Epithelial cell of prostate (primary cell): ENCODE data around the gene CPSF3.
A peak's percentile ranks its signal among the peaks of the same experiment; 100 is the strongest.
"Not testable (repeated sequence)": the region's sequence is repeated elsewhere in the genome, so short reads cannot be mapped to it uniquely, and the experiment has no call there.

Experiments
- DNase-seq: peaks from one replicate; pipeline ENCODE4 v3.0.0-alpha.2; 2011; ENCODE audit warnings: low read depth, low spot score
- H3K27ac ChIP-seq: fragments of 450-650 bp; 2 replicates; pipeline ENCODE4 v1.5.1; 2017; ENCODE audit warnings: mild to moderate bottlenecking

CPSF3 gene

DNA sequence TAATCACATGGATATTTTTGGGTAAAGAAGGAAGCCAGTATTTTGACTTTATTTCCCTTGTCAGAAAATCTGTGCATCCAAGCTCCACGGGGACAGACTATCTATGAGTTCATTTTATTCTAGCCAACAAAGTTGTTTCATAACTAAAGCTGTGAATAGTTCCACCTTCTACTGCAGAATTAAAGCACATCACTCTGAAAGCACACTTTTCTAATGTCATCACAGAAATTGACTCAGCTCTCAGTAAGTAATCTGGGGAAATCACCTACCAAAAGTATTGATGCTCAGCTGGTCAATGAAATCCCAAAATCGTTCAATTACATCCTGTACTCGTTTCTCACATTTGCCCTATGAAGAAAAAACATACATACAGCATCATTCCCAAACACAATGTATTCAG, 70.0 kb downstream of the CPSF3 start:
- DNase-seq, result no peak
- H3K27ac ChIP-seq, result no peak overlapping the region

DNA sequence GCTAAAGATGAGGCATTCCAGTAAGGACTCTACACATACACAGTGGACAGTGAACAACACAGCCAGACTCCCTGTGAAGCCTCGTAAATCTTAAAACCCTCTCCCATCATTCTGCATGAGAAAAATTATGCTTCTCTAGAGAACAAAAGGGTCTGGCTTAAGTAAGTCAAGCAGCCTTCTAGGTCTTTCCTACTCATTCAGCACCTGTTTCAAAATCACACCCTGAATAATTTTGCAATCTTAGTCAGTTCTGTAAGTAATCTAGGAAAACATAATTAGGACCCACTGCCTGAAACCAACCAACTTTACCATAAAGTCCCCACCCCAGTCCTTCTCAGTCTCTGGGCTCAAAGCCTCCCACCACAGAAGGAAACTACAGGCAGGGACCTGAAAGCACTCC, 70.6 kb downstream of the CPSF3 start:
- no peak overlapping the region for H3K27ac ChIP-seq
- DNase-seq, result no peak

DNA sequence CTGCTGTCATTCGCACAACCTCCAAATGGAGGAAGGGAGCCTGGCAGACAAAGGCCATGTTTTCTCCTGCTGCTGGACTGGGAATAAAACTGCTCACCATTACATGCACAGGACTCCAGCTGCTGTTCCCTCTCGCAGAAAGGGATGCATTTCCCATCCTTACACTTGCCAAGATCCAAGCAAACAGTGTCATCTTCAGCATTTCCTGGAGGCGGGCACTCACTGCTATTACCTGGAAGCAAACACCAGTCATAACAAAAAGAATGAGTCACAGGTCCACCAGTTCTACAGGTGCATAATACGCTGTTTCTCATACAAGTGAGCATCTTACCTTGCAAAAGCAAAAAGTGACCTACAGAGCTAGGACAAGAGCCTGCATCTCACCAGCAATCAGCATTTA, 73.6 kb downstream of the CPSF3 start:
- DNase-seq, result peak; percentile 60
- H3K27ac ChIP-seq, result no peak overlapping the region

DNA sequence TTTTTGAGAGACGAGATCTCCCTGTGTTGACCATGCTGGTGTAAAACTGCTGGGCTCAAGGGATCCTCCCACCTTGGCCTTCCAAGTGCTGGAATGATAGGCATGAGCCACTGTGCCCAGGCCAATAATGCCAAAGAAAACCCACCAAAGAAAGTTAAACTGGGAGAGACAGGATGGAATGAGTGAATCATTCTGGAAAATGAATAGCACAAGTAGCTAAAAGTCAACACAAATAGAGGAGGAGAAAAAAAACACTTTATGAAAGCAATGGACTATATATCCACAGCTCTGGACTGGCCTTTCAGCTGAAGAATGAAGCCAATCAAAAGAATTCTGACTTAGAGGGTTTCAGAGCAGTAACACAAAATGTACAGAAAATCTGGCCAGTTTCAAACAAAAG, 74.8 kb downstream of the CPSF3 start:
- DNase-seq, result no peak
- H3K27ac ChIP-seq, result no peak overlapping the region

DNA sequence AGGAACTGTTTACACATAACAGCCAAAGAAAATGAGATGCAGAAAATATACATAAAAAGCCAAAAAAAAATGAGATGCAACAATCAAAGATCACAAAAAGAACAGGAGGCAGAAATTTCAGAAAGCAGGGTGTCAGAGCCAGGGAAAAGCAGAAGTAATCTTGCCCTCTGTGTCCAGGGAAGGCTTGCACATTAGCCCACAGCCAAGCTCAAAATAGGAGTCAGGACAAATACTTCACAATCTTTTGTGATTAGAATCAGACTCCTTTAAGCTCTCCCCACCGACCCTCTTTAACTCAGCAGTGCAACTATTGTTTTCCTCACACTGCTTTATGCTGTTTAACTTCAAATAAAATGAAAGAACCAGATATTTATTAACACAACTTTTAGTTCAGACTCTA, 85.5 kb downstream of the CPSF3 start:
- H3K27ac ChIP-seq, result no peak overlapping the region
- DNase-seq, result no peak

DNA sequence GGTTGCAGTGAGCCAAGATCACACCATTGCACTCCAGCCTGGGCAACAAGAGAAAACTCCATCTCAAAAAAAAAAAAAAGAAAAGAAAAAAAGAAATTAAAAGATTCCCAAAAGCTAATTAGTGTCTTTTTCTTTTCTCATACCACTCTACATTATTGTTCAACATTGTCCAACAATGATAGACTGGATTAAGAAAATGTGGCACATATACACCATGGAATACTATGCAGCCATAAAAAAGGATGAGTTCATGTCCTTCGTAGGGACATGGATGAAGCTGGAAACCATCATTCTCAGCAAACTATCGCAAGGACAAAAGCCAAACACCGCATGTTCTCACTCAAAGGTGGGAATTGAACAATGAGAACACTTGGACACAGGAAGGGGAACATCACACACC, 90.5 kb downstream of the CPSF3 start:
- not testable (repeated sequence) for DNase-seq, H3K27ac ChIP-seq

DNA sequence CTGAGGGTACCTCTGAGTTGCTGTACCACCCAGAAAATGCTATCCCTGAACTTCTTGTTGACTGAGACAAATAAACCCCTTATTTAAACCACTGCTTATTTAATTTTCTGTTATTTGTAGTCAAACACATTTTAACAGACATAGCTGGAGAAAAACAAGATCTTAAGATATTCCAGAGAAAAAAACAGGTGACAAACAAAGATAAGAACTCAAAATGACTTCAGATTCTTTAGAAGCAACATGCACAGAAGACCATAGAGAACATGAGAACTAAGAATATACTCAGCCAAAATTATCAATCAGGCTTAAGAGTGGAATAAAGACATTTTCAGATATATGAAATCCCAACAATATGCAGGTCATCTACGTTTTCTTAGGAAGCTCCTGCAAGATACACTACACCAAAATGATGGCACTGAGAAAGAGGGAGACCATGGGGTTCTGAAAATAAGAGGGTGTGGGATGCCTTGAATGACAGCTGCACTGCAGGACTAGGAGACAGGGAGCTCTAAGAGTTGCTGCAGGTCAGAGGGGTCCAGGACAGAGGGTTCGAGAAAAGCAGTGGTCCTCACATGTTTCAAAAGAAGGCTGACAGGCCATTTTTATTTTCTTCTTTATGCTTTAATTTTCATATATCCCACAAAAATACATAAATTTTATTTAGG, 93.8 kb downstream of the CPSF3 start:
- H3K27ac ChIP-seq, result no peak overlapping the region
- DNase-seq, result no peak

DNA sequence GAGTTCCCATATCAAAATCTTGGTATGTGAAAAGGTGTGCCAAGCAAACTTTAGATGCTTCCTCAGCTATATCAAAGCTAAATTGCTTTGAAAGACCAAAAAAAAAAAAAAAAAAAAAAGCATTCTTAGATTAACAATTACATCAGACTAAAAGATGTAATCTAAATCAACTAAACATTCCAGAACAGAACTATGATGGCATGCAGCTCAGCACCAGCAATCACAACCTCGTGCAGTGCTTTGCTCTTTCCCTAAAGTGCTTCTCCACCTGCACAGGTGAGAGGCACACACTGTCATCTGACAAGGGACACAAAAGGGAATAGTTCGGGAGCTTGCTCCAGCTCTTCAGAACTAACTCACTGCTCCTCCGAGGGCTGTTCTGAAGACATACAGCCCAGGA, 94.7 kb downstream of the CPSF3 start:
- no peak overlapping the region for H3K27ac ChIP-seq
- DNase-seq, result no peak

DNA sequence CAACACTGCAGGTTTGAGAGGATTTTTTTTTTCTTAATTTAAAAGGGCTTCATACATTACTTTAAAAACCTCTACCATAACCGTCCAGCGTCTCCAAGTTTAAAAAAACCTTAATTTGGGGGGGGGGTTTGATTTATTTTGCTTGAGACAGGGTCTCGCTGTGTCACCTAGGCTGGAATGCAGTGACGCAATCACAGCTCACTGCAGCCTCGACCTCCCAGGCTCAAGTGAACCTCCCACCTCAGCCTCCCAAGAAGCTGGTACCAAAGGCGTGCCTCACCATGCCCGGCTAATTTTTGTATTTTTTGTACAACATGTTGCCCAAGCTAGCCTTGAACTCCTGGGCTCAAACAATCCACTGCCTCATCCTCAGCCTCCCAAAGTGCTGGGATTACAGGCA, 95.3 kb downstream of the CPSF3 start:
- DNase-seq, result no peak
- H3K27ac ChIP-seq, result no peak overlapping the region

DNA sequence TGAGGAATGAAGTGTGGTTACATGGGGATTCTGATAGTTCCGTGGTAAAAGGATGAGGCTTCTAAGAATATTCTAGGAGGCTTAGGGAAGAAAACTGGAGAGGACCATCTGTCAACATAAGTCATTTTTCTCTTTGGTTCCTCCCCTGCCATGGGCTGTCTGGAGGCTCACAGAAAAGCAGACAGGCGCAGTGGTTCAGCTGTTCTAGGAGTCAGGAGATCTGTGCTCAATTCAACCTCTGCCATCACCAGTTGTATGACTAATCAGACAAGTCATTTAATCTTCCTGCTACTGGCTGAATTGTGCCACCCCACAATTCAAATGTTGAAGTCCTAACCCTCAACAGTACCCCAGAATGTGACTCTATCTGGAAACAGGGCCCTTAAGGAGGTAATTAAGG, 95.8 kb downstream of the CPSF3 start:
- H3K27ac ChIP-seq, result no peak overlapping the region
- DNase-seq, result no peak
